ENCODE measurements around the gene NDUFB11.

NDUFB11 gene

DNA sequence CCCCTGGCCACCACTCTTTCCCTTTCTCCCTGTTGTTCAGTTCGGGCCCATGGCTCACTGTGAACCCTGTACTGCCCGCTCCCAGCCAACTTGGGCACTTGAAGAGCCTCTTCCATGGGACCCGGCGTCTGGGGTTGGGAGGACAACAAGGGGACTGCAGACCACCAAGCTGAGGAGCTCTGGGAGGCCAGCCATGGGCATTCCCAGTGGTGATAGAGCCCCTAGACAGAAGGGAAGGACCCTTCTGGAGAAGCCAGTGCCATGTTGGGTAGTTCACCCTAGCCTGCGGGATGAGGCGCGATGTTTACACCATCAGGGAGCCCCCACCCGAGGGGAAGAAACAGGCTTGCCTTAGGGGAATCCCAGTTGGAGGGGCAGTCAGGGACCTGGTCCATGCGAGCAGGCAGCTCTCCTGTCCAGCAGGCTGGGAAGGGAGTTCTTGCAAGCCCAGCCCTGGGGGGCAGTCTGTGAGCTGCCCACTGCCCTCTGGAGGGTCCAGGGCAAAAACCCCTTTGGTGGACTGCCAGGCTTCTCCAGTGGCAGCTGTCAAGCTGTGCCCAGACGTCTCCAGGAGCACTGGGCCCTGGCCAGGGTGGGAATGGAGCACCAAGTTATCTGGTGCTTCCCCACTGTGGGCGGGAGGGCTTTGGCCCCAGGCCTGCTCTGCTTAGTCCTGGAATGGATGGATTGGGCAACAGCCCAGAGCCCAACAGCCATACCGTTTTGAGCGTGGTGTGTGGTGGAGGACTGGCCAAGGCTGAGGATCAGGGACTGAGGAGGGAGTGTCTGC is 25.4 kb upstream of the NDUFB11 start:
- TF ChIP-seq, protein P1, sequence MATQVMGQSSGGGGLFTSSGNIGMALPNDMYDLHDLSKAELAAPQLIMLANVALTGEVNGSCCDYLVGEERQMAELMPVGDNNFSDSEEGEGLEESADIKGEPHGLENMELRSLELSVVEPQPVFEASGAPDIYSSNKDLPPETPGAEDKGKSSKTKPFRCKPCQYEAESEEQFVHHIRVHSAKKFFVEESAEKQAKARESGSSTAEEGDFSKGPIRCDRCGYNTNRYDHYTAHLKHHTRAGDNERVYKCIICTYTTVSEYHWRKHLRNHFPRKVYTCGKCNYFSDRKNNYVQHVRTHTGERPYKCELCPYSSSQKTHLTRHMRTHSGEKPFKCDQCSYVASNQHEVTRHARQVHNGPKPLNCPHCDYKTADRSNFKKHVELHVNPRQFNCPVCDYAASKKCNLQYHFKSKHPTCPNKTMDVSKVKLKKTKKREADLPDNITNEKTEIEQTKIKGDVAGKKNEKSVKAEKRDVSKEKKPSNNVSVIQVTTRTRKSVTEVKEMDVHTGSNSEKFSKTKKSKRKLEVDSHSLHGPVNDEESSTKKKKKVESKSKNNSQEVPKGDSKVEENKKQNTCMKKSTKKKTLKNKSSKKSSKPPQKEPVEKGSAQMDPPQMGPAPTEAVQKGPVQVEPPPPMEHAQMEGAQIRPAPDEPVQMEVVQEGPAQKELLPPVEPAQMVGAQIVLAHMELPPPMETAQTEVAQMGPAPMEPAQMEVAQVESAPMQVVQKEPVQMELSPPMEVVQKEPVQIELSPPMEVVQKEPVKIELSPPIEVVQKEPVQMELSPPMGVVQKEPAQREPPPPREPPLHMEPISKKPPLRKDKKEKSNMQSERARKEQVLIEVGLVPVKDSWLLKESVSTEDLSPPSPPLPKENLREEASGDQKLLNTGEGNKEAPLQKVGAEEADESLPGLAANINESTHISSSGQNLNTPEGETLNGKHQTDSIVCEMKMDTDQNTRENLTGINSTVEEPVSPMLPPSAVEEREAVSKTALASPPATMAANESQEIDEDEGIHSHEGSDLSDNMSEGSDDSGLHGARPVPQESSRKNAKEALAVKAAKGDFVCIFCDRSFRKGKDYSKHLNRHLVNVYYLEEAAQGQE (IDR thresholded peaks at IDR 0.05; ENCODE audit: insufficient replicate concordance, low read depth), result no peak
- no peak for TF ChIP-seq SPI1 (IDR thresholded peaks at IDR 0.05; ENCODE audit: borderline replicate concordance, low read depth)
- TF ChIP-seq, protein P2, sequence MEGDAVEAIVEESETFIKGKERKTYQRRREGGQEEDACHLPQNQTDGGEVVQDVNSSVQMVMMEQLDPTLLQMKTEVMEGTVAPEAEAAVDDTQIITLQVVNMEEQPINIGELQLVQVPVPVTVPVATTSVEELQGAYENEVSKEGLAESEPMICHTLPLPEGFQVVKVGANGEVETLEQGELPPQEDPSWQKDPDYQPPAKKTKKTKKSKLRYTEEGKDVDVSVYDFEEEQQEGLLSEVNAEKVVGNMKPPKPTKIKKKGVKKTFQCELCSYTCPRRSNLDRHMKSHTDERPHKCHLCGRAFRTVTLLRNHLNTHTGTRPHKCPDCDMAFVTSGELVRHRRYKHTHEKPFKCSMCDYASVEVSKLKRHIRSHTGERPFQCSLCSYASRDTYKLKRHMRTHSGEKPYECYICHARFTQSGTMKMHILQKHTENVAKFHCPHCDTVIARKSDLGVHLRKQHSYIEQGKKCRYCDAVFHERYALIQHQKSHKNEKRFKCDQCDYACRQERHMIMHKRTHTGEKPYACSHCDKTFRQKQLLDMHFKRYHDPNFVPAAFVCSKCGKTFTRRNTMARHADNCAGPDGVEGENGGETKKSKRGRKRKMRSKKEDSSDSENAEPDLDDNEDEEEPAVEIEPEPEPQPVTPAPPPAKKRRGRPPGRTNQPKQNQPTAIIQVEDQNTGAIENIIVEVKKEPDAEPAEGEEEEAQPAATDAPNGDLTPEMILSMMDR (IDR thresholded peaks at IDR 0.05; ENCODE audit: insufficient read depth, low read length), result no peak
- no peak overlapping the region for H3K27ac ChIP-seq (replicated peaks)

DNA sequence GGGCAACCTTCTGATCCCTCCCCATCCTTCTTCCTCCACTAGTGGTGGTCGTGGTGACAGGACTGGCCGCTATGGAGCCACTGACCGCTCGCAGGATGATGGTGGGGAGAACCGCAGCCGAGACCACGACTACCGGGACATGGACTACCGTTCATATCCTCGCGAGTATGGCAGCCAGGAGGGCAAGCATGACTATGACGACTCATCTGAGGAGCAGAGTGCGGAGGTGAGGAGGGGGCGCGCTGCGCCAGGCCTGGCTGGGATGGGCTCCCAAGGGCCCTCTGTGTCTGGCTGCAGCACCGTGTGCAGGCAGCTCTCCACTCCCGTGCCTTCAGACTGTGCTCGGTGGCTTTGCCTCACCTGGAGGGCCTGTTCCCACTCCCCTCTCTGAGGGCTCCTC is 24.8 kb upstream of the NDUFB11 start:
- Histone ChIP-seq H3K4me3 (replicated peaks; ENCODE audit: insufficient read depth, low read length) (no peak overlapping the region), H3K27ac (replicated peaks) (no peak overlapping the region), H3K27me3 (ENCODE audit: insufficient read depth, poor library complexity, severe bottlenecking) (no peaks in the 10 kb centered on the region)
- no peak for DNase-seq (ENCODE audit: low read depth in 1 of 2, low spot score in 1 of 2)
- no peak for TF ChIP-seq POLR2AphosphoS5 (IDR thresholded peaks at IDR 0.05; ENCODE audit: low read depth)
- TF ChIP-seq, protein P2 (IDR thresholded peaks at IDR 0.05; ENCODE audit: insufficient read depth, low read length), result no peak

More for the DNA sequence above, 25.4 kb upstream of the NDUFB11 start:
- Histone ChIP-seq H3K27me3 (ENCODE audit: insufficient read depth, poor library complexity, severe bottlenecking) (no peaks in the 10 kb centered on the region), H3K4me3 (replicated peaks; ENCODE audit: insufficient read depth, low read length) (no peak overlapping the region)
- no peak for DNase-seq (ENCODE audit: low read depth in 1 of 2, low spot score in 1 of 2)

DNA sequence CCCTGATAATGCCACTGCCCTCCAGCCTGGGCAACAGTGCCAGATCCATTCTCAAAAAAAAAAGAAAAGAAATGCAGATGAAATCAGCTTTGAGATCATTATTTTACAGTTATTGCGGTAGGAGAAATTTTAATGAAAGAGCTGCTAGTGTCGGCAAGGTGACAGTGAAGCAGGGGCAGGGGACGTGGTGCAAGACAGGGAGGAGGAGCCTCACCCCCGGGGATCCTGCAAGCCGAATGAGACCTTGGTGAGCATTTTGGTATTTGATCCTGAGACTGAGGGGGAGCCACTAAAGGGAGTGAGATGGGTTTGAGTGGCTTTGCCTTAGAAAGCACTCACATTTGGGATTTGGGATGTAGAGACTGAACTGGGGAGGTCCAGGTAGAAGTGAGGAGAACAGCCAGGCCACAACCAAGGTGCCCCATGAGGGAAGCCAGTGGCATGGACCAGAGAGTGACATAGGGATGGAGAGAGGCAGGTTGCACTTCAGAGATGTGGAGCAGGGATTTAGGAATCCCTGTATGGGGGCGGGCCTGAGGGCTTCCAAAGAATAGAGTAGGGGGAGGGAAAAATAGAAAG is 24.1 kb upstream of the NDUFB11 start:
- DNase-seq (ENCODE audit: low read depth in 1 of 2, low spot score in 1 of 2), result no peak
- H3K4me3 ChIP-seq (replicated peaks; ENCODE audit: insufficient read depth, low read length), result no peak overlapping the region

More for the DNA sequence above, 24.1 kb upstream of the NDUFB11 start:
- no peak overlapping the region for H3K27ac ChIP-seq (replicated peaks)
- no peaks in the 10 kb centered on the region for H3K27me3 ChIP-seq (ENCODE audit: insufficient read depth, poor library complexity, severe bottlenecking)
- no peak for TF ChIP-seq SPI1 (IDR thresholded peaks at IDR 0.05; ENCODE audit: borderline replicate concordance, low read depth)
- TF ChIP-seq POLR2AphosphoS5 (IDR thresholded peaks at IDR 0.05; ENCODE audit: low read depth), result no peak
- TF ChIP-seq, protein P2 (IDR thresholded peaks at IDR 0.05; ENCODE audit: insufficient read depth, low read length), result no peak
- no peak for TF ChIP-seq GABPA (IDR thresholded peaks at IDR 0.05; ENCODE audit: low read depth)
- TF ChIP-seq, protein P1 (IDR thresholded peaks at IDR 0.05; ENCODE audit: insufficient replicate concordance, low read depth), result no peak

All from HL-60 (cell line).